ENCODE results near the gene TARDBP. TPM values are rescaled to one million over a fixed set of nuclear protein-coding genes. Genes with fewer than 3 reads are reported as not detected.
"Not testable (repeated sequence)": the region's sequence is repeated elsewhere in the genome, so short reads cannot be mapped to it uniquely, and the experiment has no call there.

The TARDBP gene
- total and polyA plus RNA-seq, 12 donors: 66.0 to 138 (median 102) TPM

GRCh38 chr1:11059968-11060830, 47.7 kb downstream of the TARDBP start, which contains the start of gene SRM:
SRM (minus strand) TSS chr1:11060018; CDS start chr1:11059943, 75 bp downstream.
- intact Hi-C loops (cut with DNase I): loop anchor here in 1 of 10 donors (10.0 kb wide), 1 partner anchor 665 kb away; no protein-coding TSS in a partner anchor
- TF ChIP-seq CTCF (IDR thresholded peaks at IDR 0.05): peak; percentile 17 to 80 (median 53)
- Histone ChIP-seq H3K4me1 (peaks cover 8 to 32% (median 22%) of the 10 kb centered on the region in 9 donors), H3K36me3 (peaks cover 0 to 57% (median 14%) of the 10 kb centered on the region in 9 donors), H3K27me3 (no peaks in the 10 kb centered on the region), H3K9me3 (peaks cover 0 to 3% (median 0%) of the 10 kb centered on the region in 11 donors), H3K27ac (peak within 1 kb of the TSS in 9 of 10 donors; percentile 63 to 88 (median 79)), H3K4me3 (peak within 1 kb of the TSS; percentile 59 to 99 (median 95))
- DNase-seq: peak; percentile 87 to 93
- peak; percentile 99 to 100 (median 99) for ATAC-seq
- 0 to 1% methylated on average over 82 to 83 of the region's 83 CpGs for WGBS, 2 donors

GRCh38 chr1:11061652-11062365, 49.4 kb downstream of the TARDBP start:
- no peaks in the 10 kb centered on the region for H3K27me3 ChIP-seq
- H3K27ac ChIP-seq: no peak overlapping the region
- H3K4me1 ChIP-seq: peaks cover 8 to 32% (median 22%) of the 10 kb centered on the region in 9 donors
- intact Hi-C loops (cut with DNase I): no loop called here
- ATAC-seq: no peak
- 67 to 68% methylated on average over 5 of the region's 5 CpGs for WGBS, 2 donors
- no peak for DNase-seq
- TF ChIP-seq CTCF (IDR thresholded peaks at IDR 0.05): no peak
- H3K9me3 ChIP-seq: peaks cover 0 to 5% (median 0%) of the 10 kb centered on the region in 11 donors
- H3K4me3 ChIP-seq: no peak overlapping the region
- H3K36me3 ChIP-seq: peaks cover 0 to 57% (median 17%) of the 10 kb centered on the region in 9 donors

- H3K36me3 ChIP-seq: peaks cover 0 to 57% (median 28%) of the 10 kb centered on the region in 9 donors
- intact Hi-C loops (cut with DNase I): no loop called here
These were observed 50.5 kb downstream of the TARDBP start for GRCh38 chr1:11062965-11063401.

GRCh38 chr1:11063937-11064537, 51.6 kb downstream of the TARDBP start:
- H3K4me1 ChIP-seq: peaks cover 2 to 23% (median 16%) of the 10 kb centered on the region in 9 donors
- H3K27me3 ChIP-seq; intact Hi-C loops (cut with DNase I); H3K9me3 ChIP-seq; H3K27ac ChIP-seq; H3K4me3 ChIP-seq; DNase-seq; ATAC-seq: not testable (repeated sequence)
- H3K36me3 ChIP-seq: peaks cover 0 to 61% (median 37%) of the 10 kb centered on the region in 9 donors
- 89 to 90% methylated on average over 18 of the region's 18 CpGs for WGBS, 2 donors

More at GRCh38 chr1:11062965-11063401, 50.5 kb downstream of the TARDBP start:
- no peak overlapping the region for H3K4me3 ChIP-seq
- WGBS, 2 donors: 72 to 75% methylated on average over 3 of the region's 3 CpGs
- H3K4me1 ChIP-seq: peaks cover 8 to 32% (median 22%) of the 10 kb centered on the region in 9 donors
- no peak for TF ChIP-seq CTCF (IDR thresholded peaks at IDR 0.05)
- DNase-seq: no peak
- no peaks in the 10 kb centered on the region for H3K27me3 ChIP-seq
- H3K27ac ChIP-seq: no peak overlapping the region
- H3K9me3 ChIP-seq: peaks cover 0 to 5% (median 0%) of the 10 kb centered on the region in 11 donors
- ATAC-seq: no peak
